ENCODE data around the gene CCDC57. TPM values are rescaled to one million over a fixed set of nuclear protein-coding genes. Genes with fewer than 3 reads are reported as not detected.

The CCDC57 gene
- total RNA-seq, 2 donors from 2014 or later: 19.4 to 58.1 TPM

- Histone ChIP-seq H3K4me3 (no peak overlapping the region), H3K27me3 (replicated peaks; ENCODE audit: insufficient read depth) (no peaks in the 10 kb centered on the region), H3K36me3 (peaks cover 90% of the 10 kb centered on the region), H3K27ac (no peak overlapping the region), H3K9me3 (no peaks in the 10 kb centered on the region), H3K4me1 (ENCODE audit: control insufficient read depth in 1 of 2, low read depth in 2 of 2) (peaks cover 8 to 14% of the 10 kb centered on the region in 2 donors)
- no peak for DNase-seq (ENCODE audit: low spot score)
- no peak for TF ChIP-seq CTCF (IDR thresholded peaks at IDR 0.05)
- no peak for ATAC-seq (ENCODE audit: insufficient number of reproducible peaks, low FRiP score, low read depth)
These were observed 38.3 kb upstream of the CCDC57 start for GRCh38 chr17:82250868-82251500.

- TF ChIP-seq CTCF (IDR thresholded peaks at IDR 0.05): no peak
- no peaks in the 10 kb centered on the region for H3K27me3 ChIP-seq (replicated peaks; ENCODE audit: insufficient read depth)
- DNase-seq (ENCODE audit: low spot score) (no peak), ATAC-seq (ENCODE audit: insufficient number of reproducible peaks, low FRiP score, low read depth) (no peak)
- no peak overlapping the region for H3K27ac ChIP-seq
- peaks cover 91% of the 10 kb centered on the region for H3K36me3 ChIP-seq
- H3K4me3 ChIP-seq: no peak overlapping the region
- H3K4me1 ChIP-seq (ENCODE audit: control insufficient read depth in 1 of 2, low read depth in 2 of 2): peaks cover 8 to 14% of the 10 kb centered on the region in 2 donors
- no peaks in the 10 kb centered on the region for H3K9me3 ChIP-seq
These were observed 37.4 kb upstream of the CCDC57 start for GRCh38 chr17:82249896-82250581.

- no peak for ATAC-seq (ENCODE audit: insufficient number of reproducible peaks, low FRiP score, low read depth)
- peaks cover 91% of the 10 kb centered on the region for H3K36me3 ChIP-seq
- no peak overlapping the region for H3K4me3 ChIP-seq
- H3K9me3 ChIP-seq: no peaks in the 10 kb centered on the region
- H3K4me1 ChIP-seq (ENCODE audit: control insufficient read depth in 1 of 2, low read depth in 2 of 2): peaks cover 8 to 14% of the 10 kb centered on the region in 2 donors
- no peak overlapping the region for H3K27ac ChIP-seq
- DNase-seq (ENCODE audit: low spot score): no peak
- no peaks in the 10 kb centered on the region for H3K27me3 ChIP-seq (replicated peaks; ENCODE audit: insufficient read depth)
- TF ChIP-seq CTCF (IDR thresholded peaks at IDR 0.05): no peak
These were observed 36.4 kb upstream of the CCDC57 start for GRCh38 chr17:82248815-82249674.

GRCh38 chr17:82247856-82248671, 35.4 kb upstream of the CCDC57 start:
- DNase-seq (ENCODE audit: low spot score) (no peak), ATAC-seq (ENCODE audit: insufficient number of reproducible peaks, low FRiP score, low read depth) (no peak)
- no peaks in the 10 kb centered on the region for H3K9me3 ChIP-seq
- H3K27me3 ChIP-seq (replicated peaks; ENCODE audit: insufficient read depth): no peaks in the 10 kb centered on the region
- H3K4me1 ChIP-seq (ENCODE audit: control insufficient read depth in 1 of 2, low read depth in 2 of 2): peaks cover 12 to 20% of the 10 kb centered on the region in 2 donors
- H3K36me3 ChIP-seq: peaks cover 81% of the 10 kb centered on the region
- no peak for TF ChIP-seq CTCF (IDR thresholded peaks at IDR 0.05)
- H3K4me3 ChIP-seq: no peak overlapping the region
- H3K27ac ChIP-seq: no peak overlapping the region
